Esophagus squamous epithelium (tissue), 4 donors: Measurements from ENCODE around the gene GAB2.

ENCODE experiments used
- CTCF ChIP-seq, 6 experiments: fragments of 450-650 bp in 4 of 6; fragments of 200-600 bp in 2 of 6; sonication (generic) in 2 of 6; IDR thresholded peaks; one replicate each; pipeline ENCODE4 v1.5.1; 2016 to 2019; ENCODE audit warnings: antibody characterized with exemption in 6 of 6, mild to moderate bottlenecking in 4 of 6, moderate library complexity in 4 of 6
- POLR2A ChIP-seq, 4 donors: fragments of 450-650 bp; IDR thresholded peaks; one replicate each; pipeline ENCODE4 v1.6.1; 2017; ENCODE audit warnings: antibody characterized with exemption in 4 of 4, mild to moderate bottlenecking in 4 of 4, moderate library complexity in 3 of 4

GRCh38 chr11:78379039-78379670 is 38.5 kb downstream of the GAB2 start:
- TF ChIP-seq POLR2A (IDR thresholded peaks at IDR 0.05), result no peak
- TF ChIP-seq CTCF (IDR thresholded peaks at IDR 0.05), result no peak
